Right ventricle myocardium inferior (tissue), 1 donor: Measurements from ENCODE around the gene ZNF467. TPM values are rescaled to one million over a fixed set of nuclear protein-coding genes. Genes with fewer than 3 reads are reported as not detected.

Experiments
- ATAC-seq: fragments of 200-7000 bp; cut with Tn5 transposase; one replicate; pipeline ENCODE4 v1.9.1; 2020; ENCODE audit warnings: mild to moderate bottlenecking, moderate library complexity
- DNase-seq: peaks from one replicate; pipeline ENCODE4 v3.0.0; 2021; ENCODE audit errors: missing footprints
- intact Hi-C: fragments of 100-400 bp; cut with DNase I; formaldehyde crosslinking; loops from one replicate; pipeline ENCODE4 v1.11.0; 2022
- total RNA-seq: library from RNA; stranded (reverse); fragmentation: NEBNext Ultra II Directional; extraction: Animal tissue kit (Norgen Biotek cat#: 25700); gene quantifications from one replicate; pipeline ENCODE4 v1.2.1, GENCODE V29; 2021
- donor health status: DM: no; HTN: yes; CAD: no; lungs with severe emphysema.

The ZNF467 gene
- total RNA-seq, 1 donor from 2014 or later = 7.0 TPM

DNA sequence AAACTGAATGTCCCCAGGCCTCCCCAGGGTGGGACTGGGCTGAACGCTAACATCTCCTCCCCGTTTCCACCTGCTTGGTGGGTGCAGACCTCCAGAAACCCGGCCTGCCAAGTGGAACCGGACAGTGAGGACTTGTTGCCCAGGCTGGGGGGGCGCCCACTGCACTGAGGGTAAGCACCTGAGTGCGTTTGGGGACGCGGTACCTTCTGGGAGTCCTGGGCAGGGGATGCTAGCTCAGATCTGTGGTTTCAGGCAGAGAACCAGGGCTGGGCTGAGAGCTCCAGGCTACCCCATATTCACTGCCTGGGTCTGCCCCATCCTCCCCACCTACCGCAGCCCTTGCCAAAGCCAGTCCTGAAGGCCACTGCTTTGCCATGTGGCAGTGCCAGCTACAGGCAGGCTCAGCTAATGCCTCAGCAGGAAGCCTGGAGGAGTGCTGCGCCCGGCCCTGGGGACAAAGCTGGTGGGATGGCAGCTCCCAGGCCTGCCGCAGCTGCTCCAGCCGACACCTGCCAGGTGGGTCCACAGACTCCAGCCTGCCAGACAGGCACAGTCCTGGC is 3.5 kb upstream of the ZNF467 start:
- peak; percentile 70 for DNase-seq
- no peak for ATAC-seq
- intact Hi-C loops = no loop called here

DNA sequence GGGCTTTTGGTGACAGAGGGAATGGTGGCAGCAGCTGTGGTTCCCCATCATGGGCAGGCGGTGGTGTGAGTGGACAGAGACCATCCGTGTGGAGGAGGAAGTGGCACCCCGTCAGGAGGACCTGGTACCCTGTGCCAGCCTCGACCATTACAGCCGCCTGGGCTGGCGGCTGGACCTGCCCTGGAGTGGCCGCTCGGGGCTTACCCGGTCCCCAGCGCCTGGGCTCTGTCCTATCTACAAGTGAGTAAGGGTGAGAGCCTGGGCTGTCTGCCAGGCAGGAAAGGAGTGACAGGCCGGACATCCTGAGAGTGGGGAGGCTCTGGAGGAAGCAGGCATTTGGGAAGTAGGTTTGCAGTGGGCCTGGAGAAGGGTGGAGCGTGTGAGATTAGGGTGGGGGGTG is 2.9 kb upstream of the ZNF467 start:
- DNase-seq = peak; percentile 92
- peak; percentile 42 for ATAC-seq
- intact Hi-C loops = no loop called here

GRCh38 chr7:149775176-149775556 is 1.8 kb upstream of the ZNF467 start:
- ATAC-seq = no peak
- intact Hi-C loops = no loop called here

GRCh38 chr7:149774237-149775175 is 1.1 kb upstream of the ZNF467 start:
- ATAC-seq (no peak), DNase-seq (peak; percentile 66)
- intact Hi-C loops = loop anchor here (5.0 kb wide), 1 partner anchor 98 kb away; the partner anchor contains the start of gene ATP6V0E2

More at GRCh38 chr7:149775176-149775556, 1.8 kb upstream of the ZNF467 start:
- peak; percentile 34 for DNase-seq

- DNase-seq (peak; percentile 83), ATAC-seq (no peak)
- intact Hi-C loops = loop anchor here (5.0 kb wide), 1 partner anchor 99 kb away; the partner anchor contains the start of gene ATP6V0E2
Measured at GRCh38 chr7:149772956-149773434, 393 bp downstream of the ZNF467 start.

- DNase-seq (peak; percentile 88), ATAC-seq (peak; percentile 1)
- intact Hi-C loops = loop anchor here (5.0 kb wide), 1 partner anchor 100 kb away; the partner anchor contains the start of gene ATP6V0E2
Measured at GRCh38 chr7:149772241-149772955, 990 bp downstream of the ZNF467 start.

GRCh38 chr7:149771720-149772240 is 1.6 kb downstream of the ZNF467 start:
- DNase-seq (peak; percentile 96), ATAC-seq (peak; percentile 96)
- intact Hi-C loops = loop anchor here (2.0 to 5.0 kb wide), 2 partner anchors 67 to 101 kb away; partner anchors contain the start of genes ATP6V0E2 and ZNF862

DNA sequence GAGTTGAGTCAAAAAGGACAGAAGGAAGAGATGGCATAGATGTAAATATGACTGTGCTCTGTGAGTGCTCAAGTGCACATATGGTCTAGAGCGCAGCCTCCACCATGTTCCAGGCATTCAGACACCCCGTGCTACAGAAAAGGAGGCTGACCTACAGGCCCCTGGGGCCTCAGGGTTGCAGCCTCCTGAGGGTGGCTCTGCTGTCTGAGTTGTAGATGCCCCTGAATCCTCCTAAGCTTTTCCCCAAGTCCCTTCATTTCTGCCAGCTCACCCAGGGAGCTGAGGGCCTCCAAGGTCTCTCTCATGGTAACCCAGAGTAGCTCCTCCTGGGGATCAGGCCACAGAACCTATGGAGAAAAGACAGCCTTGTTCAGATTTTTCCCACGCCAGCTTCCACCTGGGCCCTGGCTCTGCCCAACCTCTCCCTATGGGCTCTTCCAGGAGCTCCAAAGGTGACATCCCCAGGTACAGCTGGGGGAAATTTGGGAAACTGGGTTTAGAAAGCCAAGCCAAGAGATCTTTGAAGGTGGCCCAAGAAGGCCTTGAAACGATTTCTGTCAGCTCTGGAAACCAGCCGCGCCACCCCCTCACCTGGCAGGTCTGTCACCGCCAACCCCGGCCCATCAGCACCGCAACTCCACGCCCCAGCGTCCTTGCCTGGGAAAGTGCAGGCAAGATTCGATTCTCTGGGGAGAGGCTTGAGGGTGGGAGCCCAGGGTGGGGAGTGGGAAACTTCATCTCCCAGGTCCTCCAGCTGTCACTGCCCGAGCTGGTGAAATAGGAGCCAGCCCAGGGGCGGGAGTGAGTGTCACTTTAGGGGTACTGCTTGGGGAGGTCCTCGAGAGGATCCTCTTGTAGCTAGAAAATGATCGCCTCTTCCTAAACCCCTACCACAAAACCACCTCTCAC is 2.4 kb downstream of the ZNF467 start:
- peak; percentile 75 for DNase-seq
- intact Hi-C loops = loop anchor here (2.0 to 5.0 kb wide), 2 partner anchors 68 to 101 kb away; partner anchors contain the start of genes ATP6V0E2 and ZNF862
- ATAC-seq = peak; percentile 1

GRCh38 chr7:149769915-149770314 is 3.5 kb downstream of the ZNF467 start:
- no peak for ATAC-seq
- intact Hi-C loops = loop anchor here (2.0 to 5.0 kb wide), 2 partner anchors 69 to 102 kb away; partner anchors contain the start of genes ATP6V0E2 and ZNF862
- DNase-seq = peak; percentile 53

GRCh38 chr7:149768931-149769330 is 4.5 kb downstream of the ZNF467 start:
- intact Hi-C loops = no loop called here
- ATAC-seq (no peak), DNase-seq (no peak)

GRCh38 chr7:149767068-149767467 is 6.3 kb downstream of the ZNF467 start:
- ATAC-seq = no peak
- intact Hi-C loops = no loop called here

GRCh38 chr7:149766135-149766675 is 7.2 kb downstream of the ZNF467 start:
- no peak for ATAC-seq
- DNase-seq = no peak
- intact Hi-C loops = no loop called here

More at GRCh38 chr7:149767068-149767467, 6.3 kb downstream of the ZNF467 start:
- no peak for DNase-seq

DNA sequence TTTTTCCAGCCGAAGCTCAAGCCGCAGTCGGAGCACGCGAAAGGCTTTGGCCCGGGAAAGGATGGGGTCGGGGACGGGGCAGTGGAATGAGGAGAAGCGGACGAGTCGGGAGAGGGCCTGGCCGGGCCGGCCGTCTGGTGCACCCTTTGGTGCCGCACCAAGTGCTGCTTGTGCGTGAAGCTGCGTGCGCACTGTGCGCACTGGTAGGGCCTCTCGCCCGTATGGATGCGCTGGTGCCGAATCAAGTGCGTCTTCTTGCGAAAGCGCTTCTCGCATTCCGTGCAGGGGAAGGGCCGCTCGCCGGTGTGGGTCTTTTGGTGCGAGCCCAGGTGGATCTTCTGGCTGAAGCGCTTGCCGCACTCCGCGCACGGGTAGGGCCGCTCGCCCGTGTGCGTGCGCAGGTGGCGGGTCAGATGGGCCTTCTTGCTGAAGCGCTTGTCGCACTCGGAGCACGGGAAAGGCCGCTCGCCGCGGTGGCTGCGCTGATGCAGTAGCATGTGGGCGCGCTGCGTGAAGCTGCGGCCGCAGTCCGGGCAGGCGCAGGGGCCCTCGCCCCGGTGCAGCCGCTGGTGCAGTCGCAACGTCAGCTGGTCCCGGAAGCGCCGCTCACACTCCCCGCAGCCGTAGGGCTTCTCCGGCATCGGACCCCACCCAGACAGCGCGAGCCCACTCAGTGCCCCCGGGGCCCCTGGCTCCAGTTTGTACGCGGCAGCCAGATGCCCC is 7.8 kb downstream of the ZNF467 start:
- ATAC-seq (no peak), DNase-seq (no peak)
- intact Hi-C loops = no loop called here

DNA sequence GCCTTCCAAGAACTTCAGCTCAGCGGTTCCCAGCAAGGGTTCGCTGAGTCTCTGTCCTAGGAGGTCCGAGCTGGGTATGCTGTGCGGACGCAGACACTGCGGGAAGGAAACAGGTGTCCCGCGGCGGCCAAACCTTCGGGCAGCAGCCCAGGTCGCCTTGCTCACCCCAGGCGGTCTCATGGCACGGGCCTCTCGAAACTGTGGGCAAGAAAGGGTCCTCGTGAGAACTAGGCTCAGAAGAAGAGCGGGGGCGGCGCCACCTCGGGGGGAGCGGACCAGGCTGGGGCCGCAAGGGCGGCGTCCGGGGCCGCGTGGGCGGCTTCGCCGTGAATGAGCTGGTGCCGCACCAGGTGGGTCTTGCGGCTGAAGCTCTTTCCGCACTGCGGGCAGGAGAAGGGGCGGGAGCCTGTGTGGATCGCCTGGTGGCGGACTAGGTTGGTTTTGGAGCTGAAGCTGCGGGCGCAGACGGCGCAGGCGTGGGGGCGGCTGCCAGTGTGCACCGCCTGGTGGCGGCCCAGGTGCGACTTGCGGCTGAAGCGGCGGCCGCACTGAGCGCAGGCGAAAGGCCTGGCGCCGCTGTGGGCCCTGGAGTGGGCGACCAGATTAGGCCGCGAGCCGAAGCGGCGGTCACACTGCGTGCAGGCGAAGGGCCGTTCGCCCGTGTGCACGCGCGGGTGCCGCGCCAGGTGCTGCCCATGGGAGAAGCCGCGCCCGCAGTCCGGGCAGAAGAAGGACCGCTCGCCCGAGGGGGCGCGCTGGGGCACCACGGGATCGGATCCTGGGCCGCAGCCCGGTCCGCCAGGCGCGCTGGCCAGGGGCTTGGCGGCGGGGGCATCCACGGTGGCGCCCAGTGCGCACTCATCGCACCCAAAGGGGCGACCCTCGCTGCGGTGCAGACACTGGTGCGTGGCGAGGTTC is 8.6 kb downstream of the ZNF467 start:
- ATAC-seq (peak; percentile 61), DNase-seq (no peak)
- intact Hi-C loops = no loop called here

DNA sequence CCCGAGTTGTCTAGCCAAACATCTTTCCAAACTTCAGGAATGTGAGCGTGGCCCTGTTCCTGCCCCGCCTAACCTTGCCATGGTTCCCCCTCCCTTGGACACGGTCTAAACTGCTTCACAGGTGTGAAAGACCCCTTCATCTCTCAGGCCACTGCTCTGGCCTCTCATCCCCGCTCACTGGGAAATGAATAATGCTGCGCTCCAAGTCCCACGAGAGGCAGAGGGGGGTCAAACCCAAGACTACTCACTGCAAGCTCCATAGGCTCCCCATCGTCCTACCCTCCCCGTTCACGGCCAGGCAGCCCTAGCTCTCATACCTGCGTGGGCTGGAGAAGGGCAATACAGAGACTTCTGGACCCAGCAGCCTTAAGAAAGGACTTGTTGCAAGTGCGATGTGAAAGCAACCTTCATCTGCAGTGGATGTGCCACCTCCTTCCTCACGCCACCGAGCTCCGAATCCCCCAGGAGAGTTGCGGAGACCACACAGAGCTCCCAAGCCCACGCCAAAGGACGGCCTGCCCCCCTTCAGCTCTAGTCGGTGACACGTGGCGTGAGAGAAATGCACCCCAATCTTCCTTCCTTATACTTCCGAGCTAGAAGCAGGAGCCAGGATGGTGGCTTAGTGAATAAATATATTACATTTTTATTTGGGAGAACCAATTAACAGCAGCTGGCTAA is 9.7 kb downstream of the ZNF467 start:
- no peak for DNase-seq
- ATAC-seq = no peak
- intact Hi-C loops = no loop called here
